Mucosa of stomach (tissue), 1 donor: Measurements from ENCODE around the gene PARP15.
A peak's percentile ranks its signal among the peaks of the same experiment; 100 is the strongest.

Experiments
- H3K27me3 ChIP-seq: one replicate; pipeline ENCODE4 v1.7.0; 2013; ENCODE audit warnings: mild to moderate bottlenecking, low read length; ENCODE audit not compliant: control insufficient read depth, insufficient read depth
- H3K36me3 ChIP-seq: one replicate; pipeline ENCODE4 v1.7.0; 2013; ENCODE audit warnings: low read length; ENCODE audit not compliant: control insufficient read depth, insufficient read depth
- H3K4me1 ChIP-seq: one replicate; pipeline ENCODE4 v1.7.0; 2013; ENCODE audit warnings: mild to moderate bottlenecking, low read length; ENCODE audit not compliant: control insufficient read depth, insufficient read depth
- H3K4me3 ChIP-seq: one replicate; pipeline ENCODE4 v1.7.0; 2013; ENCODE audit warnings: low read length
- H3K9ac ChIP-seq: one replicate; pipeline ENCODE4 v1.7.0; 2013; ENCODE audit warnings: mild to moderate bottlenecking, low read length, moderate library complexity
- H3K9me3 ChIP-seq: one replicate; pipeline ENCODE4 v1.7.0; 2013; ENCODE audit warnings: mild to moderate bottlenecking, low read length, moderate library complexity; ENCODE audit not compliant: control insufficient read depth
- donor health status: Pancreatic carcinoma.

The PARP15 gene

DNA sequence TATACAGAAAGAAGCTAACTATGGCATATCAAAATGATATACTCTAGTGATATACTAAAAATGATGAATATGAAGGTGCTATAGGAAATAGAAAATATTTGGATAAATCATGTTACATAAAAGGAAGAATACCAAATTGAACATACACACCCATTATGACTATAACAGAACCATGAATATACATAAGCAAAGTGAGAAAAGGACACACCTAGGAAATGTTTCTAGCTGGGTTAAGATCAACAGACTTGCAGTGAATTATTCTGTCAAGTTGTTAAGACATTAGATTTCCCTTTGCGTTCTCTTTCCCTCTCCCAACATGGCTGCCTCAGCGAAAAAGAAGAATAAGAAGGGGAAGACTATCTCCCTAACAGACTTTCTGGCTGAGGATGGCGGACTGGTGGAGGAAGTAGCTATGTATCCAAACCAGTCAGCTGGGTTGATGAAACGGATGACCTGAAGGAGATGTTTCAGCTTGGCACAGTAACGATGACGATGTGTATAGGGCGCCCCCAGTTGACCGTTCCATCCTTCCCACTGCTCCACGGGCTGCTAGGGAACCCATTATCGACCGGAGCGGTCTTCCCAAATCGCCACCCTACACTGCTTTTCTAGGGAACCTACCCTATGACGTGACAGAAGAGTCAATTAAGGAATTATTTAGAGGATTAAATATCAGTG is 83.0 kb downstream of the PARP15 start:
- no peaks in the 10 kb centered on the region for H3K4me1 ChIP-seq
- no peaks in the 10 kb centered on the region for H3K9me3 ChIP-seq
- H3K27me3 ChIP-seq, result no peaks in the 10 kb centered on the region
- no peaks in the 10 kb centered on the region for H3K36me3 ChIP-seq
- no peak overlapping the region for H3K9ac ChIP-seq
- no peak overlapping the region for H3K4me3 ChIP-seq

- Histone ChIP-seq H3K36me3 (no peaks in the 10 kb centered on the region), H3K9me3 (no peaks in the 10 kb centered on the region), H3K9ac (no peak overlapping the region), H3K4me1 (no peaks in the 10 kb centered on the region), H3K4me3 (no peak overlapping the region), H3K27me3 (no peaks in the 10 kb centered on the region)
Observed at GRCh38 chr3:122661633-122662032, 84.2 kb downstream of the PARP15 start.

GRCh38 chr3:122662505-122662904 is 85.1 kb downstream of the PARP15 start:
- Histone ChIP-seq H3K36me3 (no peaks in the 10 kb centered on the region), H3K4me1 (no peaks in the 10 kb centered on the region), H3K4me3 (no peak overlapping the region), H3K27me3 (no peaks in the 10 kb centered on the region), H3K9ac (no peak overlapping the region), H3K9me3 (no peaks in the 10 kb centered on the region)

DNA sequence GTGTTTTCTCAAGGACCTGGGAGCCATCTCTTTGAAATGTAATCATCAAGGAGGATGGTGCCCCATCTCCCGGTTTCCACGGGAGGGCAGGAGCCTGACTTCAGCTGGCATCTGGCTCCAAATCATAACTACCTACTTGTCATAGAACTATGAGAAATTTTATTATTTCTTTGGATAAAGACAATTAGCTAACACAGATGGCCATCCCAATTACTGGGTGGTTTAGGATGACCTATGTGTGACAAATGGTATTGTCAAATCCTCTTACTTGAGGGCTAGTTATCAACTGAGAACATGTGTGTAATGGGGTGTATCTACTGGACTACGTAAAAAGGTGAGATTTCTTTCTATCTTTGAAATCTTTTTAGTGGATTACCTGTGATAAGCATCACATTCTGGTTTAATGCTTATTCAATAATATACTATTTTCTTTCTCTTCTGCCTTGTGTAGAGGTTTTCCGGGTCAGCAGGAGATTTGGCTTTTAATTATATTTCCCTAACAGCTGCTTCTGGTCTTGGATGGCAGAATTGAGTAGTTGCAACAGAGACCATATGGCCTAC is 87.9 kb downstream of the PARP15 start:
- Histone ChIP-seq H3K4me3 (no peak overlapping the region), H3K4me1 (no peaks in the 10 kb centered on the region), H3K9me3 (no peaks in the 10 kb centered on the region), H3K36me3 (no peaks in the 10 kb centered on the region), H3K27me3 (no peaks in the 10 kb centered on the region), H3K9ac (no peak overlapping the region)

- no peaks in the 10 kb centered on the region for H3K27me3 ChIP-seq
- H3K4me1 ChIP-seq, result no peaks in the 10 kb centered on the region
- H3K36me3 ChIP-seq, result no peaks in the 10 kb centered on the region
- no peaks in the 10 kb centered on the region for H3K9me3 ChIP-seq
- no peak overlapping the region for H3K4me3 ChIP-seq
- no peak overlapping the region for H3K9ac ChIP-seq
Observed at GRCh38 chr3:122665881-122666280, 88.4 kb downstream of the PARP15 start.

DNA sequence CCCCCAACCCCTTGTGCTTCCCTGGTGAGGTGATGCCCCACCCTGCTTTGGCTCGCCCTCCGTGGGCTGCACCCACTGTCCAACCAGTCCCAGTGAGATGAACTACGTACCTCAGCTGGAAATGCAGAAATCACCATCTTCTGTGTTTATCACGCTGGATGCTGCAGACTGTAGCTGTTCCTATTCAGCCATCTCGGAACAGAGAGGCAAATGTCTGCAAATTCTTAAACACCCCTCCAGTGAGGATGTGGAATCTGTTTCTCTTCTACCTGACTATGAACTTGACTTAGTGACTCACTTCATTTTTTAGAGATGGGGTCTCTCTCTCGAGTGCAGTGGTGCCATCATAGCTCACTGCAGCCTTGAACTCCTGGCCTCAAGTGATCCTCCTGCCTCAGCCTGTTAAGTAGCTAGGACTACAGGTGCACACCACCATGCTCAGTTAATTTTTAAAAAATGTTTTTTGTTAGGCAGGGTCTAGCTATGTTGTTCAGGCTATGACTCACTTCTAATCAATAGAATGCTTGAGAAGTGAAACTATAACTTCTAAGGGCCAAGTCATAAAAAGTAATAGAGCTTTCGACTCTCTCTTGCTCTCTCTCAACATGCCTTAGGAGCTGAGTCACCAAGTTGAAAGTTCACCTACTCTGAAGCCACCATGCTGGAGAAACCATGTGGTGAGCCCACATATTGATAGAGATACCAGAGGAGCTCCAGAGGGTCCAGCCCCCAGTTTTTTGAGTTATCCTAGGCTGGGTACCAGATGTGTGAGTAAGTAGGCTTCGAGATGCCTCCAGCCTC is 91.7 kb downstream of the PARP15 start:
- H3K36me3 ChIP-seq, result no peaks in the 10 kb centered on the region
- H3K4me3 ChIP-seq, result no peak overlapping the region
- no peak overlapping the region for H3K9ac ChIP-seq
- no peaks in the 10 kb centered on the region for H3K9me3 ChIP-seq
- no peaks in the 10 kb centered on the region for H3K4me1 ChIP-seq
- no peaks in the 10 kb centered on the region for H3K27me3 ChIP-seq

- Histone ChIP-seq H3K27me3 (no peaks in the 10 kb centered on the region), H3K4me1 (no peaks in the 10 kb centered on the region), H3K9ac (no peak overlapping the region), H3K9me3 (no peaks in the 10 kb centered on the region), H3K4me3 (no peak overlapping the region), H3K36me3 (no peaks in the 10 kb centered on the region)
Observed at GRCh38 chr3:122671553-122671952, 94.1 kb downstream of the PARP15 start.

DNA sequence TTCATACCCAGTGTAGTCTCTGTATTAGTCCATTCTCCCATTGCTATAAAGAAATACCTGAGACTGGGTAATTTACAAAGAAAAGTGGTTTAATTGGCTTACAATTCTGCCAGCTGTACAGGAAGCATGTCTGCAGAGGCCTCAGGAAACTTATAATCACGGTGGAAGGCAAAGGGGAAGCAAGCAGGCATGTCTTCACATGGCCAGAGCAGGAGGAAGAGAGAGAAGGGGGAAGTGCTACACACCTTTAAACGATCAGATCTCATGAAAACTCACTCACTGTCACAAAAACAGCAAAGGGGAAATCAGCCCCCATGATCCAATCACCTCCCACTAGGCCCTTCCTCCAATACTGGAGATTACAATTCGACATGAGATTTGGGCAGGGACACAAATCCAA is 96.9 kb downstream of the PARP15 start:
- Histone ChIP-seq H3K4me1 (peaks cover 4% of the 10 kb centered on the region), H3K9ac (no peak overlapping the region), H3K9me3 (no peaks in the 10 kb centered on the region), H3K36me3 (no peaks in the 10 kb centered on the region), H3K27me3 (no peaks in the 10 kb centered on the region), H3K4me3 (no peak overlapping the region)

GRCh38 chr3:122676759-122677158 is 99.3 kb downstream of the PARP15 start:
- peaks cover 15% of the 10 kb centered on the region for H3K4me1 ChIP-seq
- H3K4me3 ChIP-seq, result no peak overlapping the region
- no peak overlapping the region for H3K9ac ChIP-seq
- H3K36me3 ChIP-seq, result no peaks in the 10 kb centered on the region
- no peaks in the 10 kb centered on the region for H3K27me3 ChIP-seq
- no peaks in the 10 kb centered on the region for H3K9me3 ChIP-seq

DNA sequence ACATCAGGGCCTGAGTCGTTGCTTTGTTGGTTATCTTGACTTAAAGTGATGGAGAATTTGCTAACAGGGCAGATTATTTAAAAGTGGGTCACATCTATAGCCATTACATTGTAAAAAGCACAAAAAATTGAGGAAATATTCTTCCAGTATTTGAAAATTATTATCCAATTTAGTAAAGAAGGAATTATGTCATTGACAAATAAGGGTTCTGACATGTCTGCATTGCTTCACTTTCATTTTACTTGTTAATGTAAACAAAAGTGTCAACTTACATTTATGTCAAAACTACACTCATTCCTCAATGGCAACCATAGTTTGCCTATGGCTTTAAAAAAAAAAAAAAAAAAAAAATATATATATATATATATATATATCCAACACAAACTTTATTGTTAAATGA is 99.8 kb downstream of the PARP15 start:
- Histone ChIP-seq H3K9me3 (no peaks in the 10 kb centered on the region), H3K9ac (no peak overlapping the region), H3K4me3 (no peak overlapping the region), H3K27me3 (no peaks in the 10 kb centered on the region), H3K4me1 (peaks cover 20% of the 10 kb centered on the region), H3K36me3 (no peaks in the 10 kb centered on the region)

- H3K9me3 ChIP-seq, result no peaks in the 10 kb centered on the region
- peaks cover 20% of the 10 kb centered on the region for H3K4me1 ChIP-seq
- peak overlapping the region; percentile 95 for H3K9ac ChIP-seq
- H3K4me3 ChIP-seq, result no peak overlapping the region
- no peaks in the 10 kb centered on the region for H3K27me3 ChIP-seq
- no peaks in the 10 kb centered on the region for H3K36me3 ChIP-seq
Observed at GRCh38 chr3:122678506-122678905, 101.1 kb downstream of the PARP15 start.

GRCh38 chr3:122679085-122679881 is 101.8 kb downstream of the PARP15 start:
- Histone ChIP-seq H3K4me1 (peaks cover 20% of the 10 kb centered on the region), H3K36me3 (no peaks in the 10 kb centered on the region)

More at GRCh38 chr3:122679085-122679881, 101.8 kb downstream of the PARP15 start:
- H3K4me3 ChIP-seq, result peak overlapping the region; percentile 70
- no peaks in the 10 kb centered on the region for H3K27me3 ChIP-seq
- no peaks in the 10 kb centered on the region for H3K9me3 ChIP-seq
- H3K9ac ChIP-seq, result peak overlapping the region; percentile 95
